BJ (cell line): Measurements from ENCODE around the gene NTF3. TPM values are rescaled to one million over a fixed set of nuclear protein-coding genes. Genes with fewer than 3 reads are reported as not detected.

Experiments
- CTCF ChIA-PET: fragments of 350-600 bp; formaldehyde crosslinking; extraction: SDS; loops from one replicate; lab custom pipeline; 2021; ENCODE audit warnings: antibody characterized with exemption, inconsistent platforms; lab: Yijun Ruan, JAX
- POLR2A ChIA-PET: fragments of 300-600 bp; sonication (Branson Sonifier 250); formaldehyde crosslinking; extraction: SDS; loops from one replicate; lab custom pipeline; 2021; ENCODE audit warnings: antibody characterized with exemption; lab: Charles Lee
- DNase-seq: peaks from one replicate; pipeline ENCODE4 v3.0.0-alpha.2; 2011; ENCODE audit warnings: low read depth
- H3K27me3 ChIP-seq: 2 replicates; pipeline ENCODE4 v1.6.0; 2011; ENCODE audit warnings: low read length; ENCODE audit not compliant: control insufficient read depth, insufficient read depth
- H3K36me3 ChIP-seq: 2 replicates; pipeline ENCODE4 v1.5.1; 2011; ENCODE audit warnings: low read length; ENCODE audit not compliant: control insufficient read depth, insufficient read depth
- H3K4me3 ChIP-seq: 2 replicates; pipeline ENCODE4 v1.5.1; 2011; ENCODE audit warnings: low read depth, mild to moderate bottlenecking, control low read depth, low read length
- CTCF ChIP-seq: IDR thresholded peaks from 2 replicates; pipeline ENCODE4 v1.5.1; 2011; ENCODE audit warnings: low read depth, mild to moderate bottlenecking, control low read depth, inconsistent platforms, low read length, moderate library complexity; ENCODE audit not compliant: insufficient read depth
- polyA plus RNA-seq: library from polyadenylated mRNA; depleted of rRNA; stranded (reverse); fragments of >200 nt; gene quantifications from 2 replicates; pipeline ENCODE4 v1.2.3, GENCODE V29; 2011

Gene NTF3
- polyA plus RNA-seq, 1 experiment, result 12.5 TPM

- no peak overlapping the region for H3K4me3 ChIP-seq
- no peak for DNase-seq
- CTCF ChIA-PET, result interaction anchor here (1.1 to 1.2 kb wide), 2 partner anchors 9 to 37 kb away, joined by 5 read pairs; no protein-coding TSS in a partner anchor
- POLR2A ChIA-PET, result no interaction called here
- no peak for TF ChIP-seq CTCF
- H3K36me3 ChIP-seq, result no peaks in the 10 kb centered on the region
- peaks cover 1% of the 10 kb centered on the region; the same call in 1 of the 2 replicates for H3K27me3 ChIP-seq
Measured at GRCh38 chr12:5391653-5392052, 40.3 kb upstream of the NTF3 start.

GRCh38 chr12:5392961-5393360 is 38.9 kb upstream of the NTF3 start:
- Histone ChIP-seq H3K27me3 (no peaks in the 10 kb centered on the region), H3K36me3 (no peaks in the 10 kb centered on the region), H3K4me3 (no peak overlapping the region)
- no peak for DNase-seq
- TF ChIP-seq CTCF, result no peak
- POLR2A ChIA-PET, result no interaction called here
- CTCF ChIA-PET, result no interaction called here

GRCh38 chr12:5395443-5396271 is 36.3 kb upstream of the NTF3 start:
- TF ChIP-seq CTCF, result no peak
- Histone ChIP-seq H3K4me3 (no peak overlapping the region), H3K36me3 (no peaks in the 10 kb centered on the region), H3K27me3 (no peaks in the 10 kb centered on the region)
- ChIA-PET POLR2A (no interaction called here), CTCF (interaction anchor here (0.6 kb wide), 1 partner anchor 309 kb away, joined by 3 read pairs; no protein-coding TSS in a partner anchor)
- DNase-seq, result no peak

GRCh38 chr12:5396541-5396940 is 35.4 kb upstream of the NTF3 start:
- DNase-seq, result no peak
- CTCF ChIA-PET, result no interaction called here
- Histone ChIP-seq H3K36me3 (no peaks in the 10 kb centered on the region), H3K27me3 (no peaks in the 10 kb centered on the region), H3K4me3 (no peak overlapping the region)
- POLR2A ChIA-PET, result no interaction called here
- TF ChIP-seq CTCF, result no peak

- DNase-seq, result no peak
- POLR2A ChIA-PET, result no interaction called here
- CTCF ChIA-PET, result interaction anchor here (0.7 kb wide), 1 partner anchor 127 kb away, joined by 4 read pairs; no protein-coding TSS in a partner anchor
- Histone ChIP-seq H3K4me3 (no peak overlapping the region), H3K36me3 (no peaks in the 10 kb centered on the region), H3K27me3 (peaks cover 2% of the 10 kb centered on the region; the same call in 1 of the 2 replicates)
- no peak for TF ChIP-seq CTCF
Measured at GRCh38 chr12:5399266-5399665, 32.6 kb upstream of the NTF3 start.
